ENCODE data around the gene ARFGAP1.

Gene ARFGAP1

GRCh38 chr20:63292904-63293303 lies 20.3 kb downstream of the ARFGAP1 start, which contains the start of gene COL20A1:
Gene COL20A1 (plus strand): TSS chr20:63293186. CDS start chr20:63295108, 1,922 bp downstream.
- no peak within 1 kb of the TSS for H3K4me3 ChIP-seq (ENCODE audit: low read depth, low read length)
- in situ Hi-C loops (cut with HindIII; ENCODE audit: low sequenced_read_pairs) = no loop called here
- DNase-seq (ENCODE audit: low read depth, low spot score) = no peak
- TF ChIP-seq CTCF (IDR thresholded peaks at IDR 0.05; ENCODE audit: low read depth, low read length) = no peak

DNA sequence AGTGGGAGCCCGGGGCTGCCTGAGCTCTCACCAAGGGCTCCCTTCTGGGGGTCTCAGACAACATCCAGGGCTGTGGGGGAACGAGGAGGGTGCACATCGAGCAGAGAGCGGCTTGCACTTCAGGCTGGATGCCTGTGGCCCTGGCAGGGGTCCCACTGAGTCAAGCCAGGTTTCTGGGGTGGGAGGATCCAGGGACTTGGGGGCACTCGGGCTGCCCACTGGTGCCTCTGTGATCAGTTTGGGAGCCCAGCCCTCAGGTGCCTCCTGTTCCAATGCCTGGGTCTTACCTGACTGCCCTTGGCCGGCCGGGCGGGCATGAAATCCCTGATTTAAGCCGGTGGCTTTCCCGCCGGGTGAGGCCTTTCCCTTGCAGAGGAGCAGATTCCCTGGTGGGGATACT lies 20.8 kb downstream of the ARFGAP1 start:
- no peak for DNase-seq (ENCODE audit: low read depth, low spot score)
- TF ChIP-seq CTCF (IDR thresholded peaks at IDR 0.05; ENCODE audit: low read depth, low read length) = no peak
- in situ Hi-C loops (cut with HindIII; ENCODE audit: low sequenced_read_pairs) = no loop called here
- no peak overlapping the region for H3K4me3 ChIP-seq (ENCODE audit: low read depth, low read length)

- DNase-seq (ENCODE audit: low read depth, low spot score) = no peak
- no peak for TF ChIP-seq CTCF (IDR thresholded peaks at IDR 0.05; ENCODE audit: low read depth, low read length)
- H3K4me3 ChIP-seq (ENCODE audit: low read depth, low read length) = no peak overlapping the region
- in situ Hi-C loops (cut with HindIII; ENCODE audit: low sequenced_read_pairs) = no loop called here
These were observed 21.4 kb downstream of the ARFGAP1 start for GRCh38 chr20:63293871-63294535.

- in situ Hi-C loops (cut with HindIII; ENCODE audit: low sequenced_read_pairs) = no loop called here
- no peak for DNase-seq (ENCODE audit: low read depth, low spot score)
- no peak for TF ChIP-seq CTCF (IDR thresholded peaks at IDR 0.05; ENCODE audit: low read depth, low read length)
- no peak overlapping the region for H3K4me3 ChIP-seq (ENCODE audit: low read depth, low read length)
These were observed 21.9 kb downstream of the ARFGAP1 start for GRCh38 chr20:63294536-63294900.

DNA sequence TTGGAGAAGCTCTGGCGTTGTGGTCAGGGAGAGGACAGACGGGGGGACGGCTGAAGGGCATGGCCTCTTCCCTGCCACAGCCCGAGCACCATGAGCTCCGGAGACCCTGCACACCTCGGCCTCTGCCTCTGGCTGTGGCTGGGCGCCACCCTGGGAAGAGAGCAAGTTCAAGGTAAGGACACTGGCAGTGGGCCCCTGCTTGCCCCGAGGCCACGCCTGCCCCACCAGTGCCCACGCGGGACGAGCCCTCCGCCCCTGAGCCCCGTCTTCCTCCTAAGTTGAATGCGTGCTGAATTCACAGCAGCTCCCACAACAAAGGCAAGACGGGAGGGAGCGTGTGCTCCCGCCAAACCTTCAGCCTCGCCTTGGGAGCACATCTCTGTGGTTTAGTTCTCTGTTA lies 22.4 kb downstream of the ARFGAP1 start:
- no peak overlapping the region for H3K4me3 ChIP-seq (ENCODE audit: low read depth, low read length)
- in situ Hi-C loops (cut with HindIII; ENCODE audit: low sequenced_read_pairs) = no loop called here
- no peak for DNase-seq (ENCODE audit: low read depth, low spot score)
- TF ChIP-seq CTCF (IDR thresholded peaks at IDR 0.05; ENCODE audit: low read depth, low read length) = no peak

DNA sequence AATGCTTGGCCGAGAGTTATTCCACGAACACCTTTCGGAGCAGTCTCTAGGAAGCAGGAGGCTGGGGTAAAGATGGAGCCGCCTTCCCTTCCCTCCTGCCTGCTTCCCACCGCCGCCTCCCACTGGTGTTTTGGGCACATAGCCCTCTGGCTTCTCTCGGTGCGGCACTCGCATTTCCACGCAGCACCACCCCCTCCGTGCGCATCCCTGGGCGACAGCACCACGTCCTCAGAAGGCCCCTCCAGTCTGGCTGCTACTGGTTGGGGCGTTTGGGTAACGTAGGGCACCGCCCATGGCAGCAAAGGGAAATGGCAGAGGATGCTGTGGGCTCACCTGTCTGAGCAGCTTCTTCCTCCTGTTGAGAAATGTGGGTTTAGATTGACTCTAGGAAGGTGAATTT lies 22.8 kb downstream of the ARFGAP1 start:
- no peak for DNase-seq (ENCODE audit: low read depth, low spot score)
- in situ Hi-C loops (cut with HindIII; ENCODE audit: low sequenced_read_pairs) = no loop called here
- no peak overlapping the region for H3K4me3 ChIP-seq (ENCODE audit: low read depth, low read length)
- TF ChIP-seq CTCF (IDR thresholded peaks at IDR 0.05; ENCODE audit: low read depth, low read length) = peak; percentile 2
